ENCODE data around the gene TRIM37. TPM values are rescaled to one million over a fixed set of nuclear protein-coding genes. Genes with fewer than 3 reads are reported as not detected.
A peak's percentile ranks its signal among the peaks of the same experiment; 100 is the strongest.

Gene TRIM37
- total RNA-seq, 1 donor from 2014 or later, result 25.4 TPM

- no peak overlapping the region for H2AFZ ChIP-seq (ENCODE audit: low read depth, low read length)
- DNase-seq (ENCODE audit: low read depth) (peak; percentile 14), FAIRE-seq (no peak)
- H4K20me1 ChIP-seq (ENCODE audit: insufficient read depth, low read length), result no peaks in the 10 kb centered on the region
- Mint-ChIP-seq H3K27me3 (ENCODE audit: low read depth, unreplicated experiment) (no peaks in the 10 kb centered on the region), H3K9me3 (ENCODE audit: unreplicated experiment) (no peaks in the 10 kb centered on the region), H3K36me3 (ENCODE audit: low read depth, unreplicated experiment) (no peaks in the 10 kb centered on the region), H3K27ac (ENCODE audit: unreplicated experiment) (no peak overlapping the region), H3K4me1 (ENCODE audit: low read depth, unreplicated experiment) (peaks cover 20% of the 10 kb centered on the region), H3K4me3 (ENCODE audit: unreplicated experiment) (no peak overlapping the region)
- H3K4me1 ChIP-seq (ENCODE audit: insufficient read depth, low read length), result no peaks in the 10 kb centered on the region
- no peaks in the 10 kb centered on the region for H3K79me2 ChIP-seq (ENCODE audit: insufficient read depth, low read length)
- H3K9me3 ChIP-seq (ENCODE audit: insufficient read depth, low read depth, low read length), result no peaks in the 10 kb centered on the region
- TF ChIP-seq CTCF (IDR thresholded peaks at IDR 0.05; ENCODE audit: insufficient read depth, low read depth, low read length) (no peak), EZH2 (IDR thresholded peaks at IDR 0.05; ENCODE audit: insufficient read depth, low read length) (no peak)
- no peaks in the 10 kb centered on the region for H3K27me3 ChIP-seq (ENCODE audit: insufficient read depth, low read length)
- H3K4me3 ChIP-seq (ENCODE audit: insufficient read depth, low read depth, low read length), result no peak overlapping the region
- no peaks in the 10 kb centered on the region for H3K36me3 ChIP-seq (ENCODE audit: insufficient read depth, low read length)
- no peak overlapping the region for H3K4me2 ChIP-seq (ENCODE audit: low read length)
- no peak overlapping the region for H3K27ac ChIP-seq (ENCODE audit: low read depth, low read length)
- H3K9ac ChIP-seq (ENCODE audit: low read length), result no peak overlapping the region
These were observed 137.5 kb downstream of the TRIM37 start for GRCh38 chr17:58969156-58969555.

GRCh38 chr17:58968426-58969061, 138.1 kb downstream of the TRIM37 start:
- Histone ChIP-seq H3K9ac (ENCODE audit: low read length) (no peak overlapping the region), H3K27ac (ENCODE audit: low read depth, low read length) (no peak overlapping the region), H3K4me1 (ENCODE audit: insufficient read depth, low read length) (no peaks in the 10 kb centered on the region), H3K9me3 (ENCODE audit: insufficient read depth, low read depth, low read length) (no peaks in the 10 kb centered on the region), H4K20me1 (ENCODE audit: insufficient read depth, low read length) (no peaks in the 10 kb centered on the region), H3K79me2 (ENCODE audit: insufficient read depth, low read length) (no peaks in the 10 kb centered on the region), H3K4me3 (ENCODE audit: insufficient read depth, low read depth, low read length) (no peak overlapping the region), H3K27me3 (ENCODE audit: insufficient read depth, low read length) (no peaks in the 10 kb centered on the region), H2AFZ (ENCODE audit: low read depth, low read length) (no peak overlapping the region), H3K36me3 (ENCODE audit: insufficient read depth, low read length) (no peaks in the 10 kb centered on the region), H3K4me2 (ENCODE audit: low read length) (peak overlapping the region; percentile 21)
- H3K27me3 Mint-ChIP-seq (ENCODE audit: low read depth, unreplicated experiment), result no peaks in the 10 kb centered on the region
- DNase-seq (ENCODE audit: low read depth) (peak; percentile 56), FAIRE-seq (no peak)
- TF ChIP-seq EZH2 (IDR thresholded peaks at IDR 0.05; ENCODE audit: insufficient read depth, low read length) (no peak), CTCF (IDR thresholded peaks at IDR 0.05; ENCODE audit: insufficient read depth, low read depth, low read length) (no peak)
- peaks cover 20% of the 10 kb centered on the region for H3K4me1 Mint-ChIP-seq (ENCODE audit: low read depth, unreplicated experiment)
- no peak overlapping the region for H3K4me3 Mint-ChIP-seq (ENCODE audit: unreplicated experiment)
- no peaks in the 10 kb centered on the region for H3K36me3 Mint-ChIP-seq (ENCODE audit: low read depth, unreplicated experiment)
- H3K27ac Mint-ChIP-seq (ENCODE audit: unreplicated experiment), result no peak overlapping the region
- H3K9me3 Mint-ChIP-seq (ENCODE audit: unreplicated experiment), result no peaks in the 10 kb centered on the region

- Histone ChIP-seq H3K79me2 (ENCODE audit: insufficient read depth, low read length) (no peaks in the 10 kb centered on the region), H4K20me1 (ENCODE audit: insufficient read depth, low read length) (no peaks in the 10 kb centered on the region), H3K4me2 (ENCODE audit: low read length) (no peak overlapping the region), H3K4me3 (ENCODE audit: insufficient read depth, low read depth, low read length) (no peak overlapping the region), H3K9ac (ENCODE audit: low read length) (no peak overlapping the region), H3K9me3 (ENCODE audit: insufficient read depth, low read depth, low read length) (no peaks in the 10 kb centered on the region), H3K27me3 (ENCODE audit: insufficient read depth, low read length) (no peaks in the 10 kb centered on the region), H3K36me3 (ENCODE audit: insufficient read depth, low read length) (no peaks in the 10 kb centered on the region), H2AFZ (ENCODE audit: low read depth, low read length) (no peak overlapping the region), H3K27ac (ENCODE audit: low read depth, low read length) (no peak overlapping the region), H3K4me1 (ENCODE audit: insufficient read depth, low read length) (no peaks in the 10 kb centered on the region)
- no peaks in the 10 kb centered on the region for H3K27me3 Mint-ChIP-seq (ENCODE audit: low read depth, unreplicated experiment)
- H3K36me3 Mint-ChIP-seq (ENCODE audit: low read depth, unreplicated experiment), result no peaks in the 10 kb centered on the region
- H3K4me1 Mint-ChIP-seq (ENCODE audit: low read depth, unreplicated experiment), result peaks cover 18% of the 10 kb centered on the region
- no peak for DNase-seq (ENCODE audit: low read depth)
- H3K27ac Mint-ChIP-seq (ENCODE audit: unreplicated experiment), result no peak overlapping the region
- H3K4me3 Mint-ChIP-seq (ENCODE audit: unreplicated experiment), result no peak overlapping the region
- no peaks in the 10 kb centered on the region for H3K9me3 Mint-ChIP-seq (ENCODE audit: unreplicated experiment)
- FAIRE-seq, result no peak
- no peak for TF ChIP-seq CTCF (IDR thresholded peaks at IDR 0.05; ENCODE audit: insufficient read depth, low read depth, low read length)
- TF ChIP-seq EZH2 (IDR thresholded peaks at IDR 0.05; ENCODE audit: insufficient read depth, low read length), result no peak
These were observed 140.5 kb downstream of the TRIM37 start for GRCh38 chr17:58966208-58966607.

All from astrocyte (in vitro differentiated cells and primary cell).